Left cardiac atrium (tissue), 4 donors: ENCODE data around the gene LUC7L. TPM values are rescaled to one million over a fixed set of nuclear protein-coding genes. Genes with fewer than 3 reads are reported as not detected.
"Not testable (repeated sequence)": the region's sequence is repeated elsewhere in the genome, so short reads cannot be mapped to it uniquely, and the experiment has no call there.

Experiments used
- ATAC-seq, 2 donors: fragments of 200-7000 bp; cut with Tn5 transposase; one replicate each; pipeline ENCODE4 v1.9.1; 2020; ENCODE audit warnings: mild to moderate bottlenecking in 2 of 2, moderate library complexity in 2 of 2
- DNase-seq: peaks from one replicate; pipeline ENCODE4 v3.0.0-alpha.2; 2020
- intact Hi-C, 2 donors: fragments of 100-400 bp; cut with DNase I; formaldehyde crosslinking; loops; one replicate each; pipeline versions ENCODE4 v1.14.1 to v1.15.1; 2022 to 2023
- total RNA-seq, 2 donors: library from RNA; stranded (reverse); fragmentation: NEBNext Ultra II Directional; extraction: Animal tissue kit (Norgen Biotek cat#: 25700); gene quantifications; one replicate each; pipeline ENCODE4 v1.2.1, GENCODE V29; 2021
- donor health status: DM: no; HTN: yes; CAD: no.
- donor health status: DM: no; HTN: yes; CAD: no; lungs with severe emphysema.
- donor health status: DM: yes; HTN: yes; CAD: no.
- donor health status: Dilated cardiomyopathy.

LUC7L gene
- total RNA-seq, 2 donors from 2014 or later = 28.2 to 32.9 TPM

DNA sequence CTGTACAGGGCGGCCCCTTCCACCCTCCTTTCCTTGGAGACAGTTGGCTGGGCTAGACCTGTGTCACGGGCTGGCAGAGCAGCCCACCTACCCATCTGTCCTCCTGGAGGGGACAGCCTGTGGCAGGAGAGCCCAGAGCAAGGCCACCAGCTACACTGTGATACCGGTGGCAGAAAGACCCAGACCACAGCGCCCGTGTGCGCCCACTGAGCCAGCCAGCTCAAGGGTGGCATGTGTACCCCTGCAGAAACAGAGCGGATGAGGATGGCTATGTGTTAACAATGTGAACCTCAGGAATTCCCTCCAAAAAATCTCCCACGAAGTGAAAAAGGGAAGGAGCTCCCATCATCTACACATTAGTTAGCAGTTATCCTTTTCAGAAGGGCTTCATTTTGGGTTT is 41.9 kb downstream of the LUC7L start:
- intact Hi-C loops = no loop called here
- DNase-seq (no peak), ATAC-seq (no peak)

DNA sequence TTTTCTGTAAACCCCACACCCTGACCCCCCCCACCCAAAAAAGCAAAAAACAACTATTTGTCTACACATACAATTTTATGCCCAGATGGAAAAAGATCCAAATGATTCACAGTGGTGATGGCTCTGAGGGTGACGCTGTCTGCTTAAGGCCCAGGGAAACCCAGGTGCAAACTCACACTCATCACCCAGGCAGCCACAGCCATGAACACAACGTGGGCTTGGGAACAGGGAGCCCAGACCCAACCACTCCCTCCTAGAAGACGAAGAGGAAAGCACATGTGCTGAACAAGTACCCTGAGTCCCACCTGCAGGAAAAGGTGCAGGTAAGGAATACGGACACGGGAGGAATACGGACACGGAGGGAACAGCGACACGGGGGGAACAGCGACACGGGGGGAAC is 43.6 kb downstream of the LUC7L start:
- ATAC-seq = no peak
- DNase-seq = no peak
- intact Hi-C loops = no loop called here

DNA sequence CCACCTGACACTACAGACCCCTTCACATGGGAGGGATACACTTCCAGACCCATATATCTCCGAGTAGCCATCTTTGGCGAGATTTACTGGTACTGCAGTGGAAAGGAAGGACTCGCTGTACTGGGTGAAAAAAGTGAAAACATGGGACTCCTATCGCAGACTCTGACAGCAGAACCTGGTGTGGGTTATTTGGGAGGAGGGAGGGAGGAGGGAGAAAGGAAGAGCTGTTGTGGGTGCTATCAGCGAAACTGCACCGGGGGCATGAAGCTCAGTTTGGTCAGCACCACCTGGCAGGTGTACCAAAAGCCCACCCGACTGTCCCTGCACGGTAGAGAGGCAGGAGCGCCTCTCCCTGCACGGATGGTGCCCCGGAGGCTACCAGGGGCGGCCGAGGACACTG is 44.0 kb downstream of the LUC7L start:
- intact Hi-C loops = no loop called here
- no peak for ATAC-seq

DNA sequence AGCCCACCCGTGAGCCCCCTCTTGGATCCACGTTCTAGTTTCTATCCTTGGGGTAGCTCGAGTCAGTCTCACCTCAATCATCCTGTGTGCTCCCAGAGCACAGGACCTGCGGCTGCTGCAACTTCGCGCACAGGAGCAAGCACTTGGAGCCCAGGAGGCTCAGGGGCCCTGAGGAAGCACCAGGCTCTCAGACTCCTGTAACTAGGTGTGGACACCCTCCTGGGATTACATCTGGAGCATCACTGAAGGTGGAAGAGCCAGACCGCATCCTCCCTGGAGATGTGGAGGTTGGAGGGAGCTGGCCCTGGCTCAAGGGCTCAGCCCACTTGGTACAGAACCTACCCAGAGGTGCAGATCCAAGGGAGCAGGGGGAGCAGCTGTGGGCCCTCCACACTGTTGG is 46.2 kb downstream of the LUC7L start:
- no peak for ATAC-seq
- DNase-seq = no peak
- intact Hi-C loops = loop anchor here in 1 of 2 donors (5.0 kb wide), 1 partner anchor 76 kb away; no protein-coding TSS in a partner anchor

More for the DNA sequence above, 44.0 kb downstream of the LUC7L start:
- DNase-seq = no peak

DNA sequence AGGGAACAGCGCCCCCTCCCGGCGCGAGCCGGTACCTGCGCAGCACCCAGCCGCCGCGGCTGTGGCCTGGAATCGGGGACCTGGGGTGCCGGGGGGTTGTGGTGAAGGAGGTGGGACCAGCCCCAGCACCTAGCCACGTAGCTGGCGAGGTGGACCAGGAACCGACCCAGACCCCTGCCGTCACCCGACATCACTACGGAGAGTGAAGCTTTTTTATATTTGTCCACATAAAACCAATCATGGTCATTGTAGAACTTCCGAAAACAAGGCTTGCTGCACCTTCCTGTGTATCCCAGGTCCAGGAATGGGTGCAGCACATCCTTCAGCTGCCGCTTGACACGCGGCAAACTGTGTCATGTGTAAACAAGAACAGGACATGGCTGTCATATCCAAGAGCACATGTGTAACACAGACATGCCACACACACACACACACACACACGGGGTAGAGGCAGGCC is 47.7 kb downstream of the LUC7L start:
- DNase-seq (no peak), ATAC-seq (no peak)
- intact Hi-C loops = loop anchor here in 1 of 2 donors (5.0 kb wide), 1 partner anchor 74 kb away; no protein-coding TSS in a partner anchor

DNA sequence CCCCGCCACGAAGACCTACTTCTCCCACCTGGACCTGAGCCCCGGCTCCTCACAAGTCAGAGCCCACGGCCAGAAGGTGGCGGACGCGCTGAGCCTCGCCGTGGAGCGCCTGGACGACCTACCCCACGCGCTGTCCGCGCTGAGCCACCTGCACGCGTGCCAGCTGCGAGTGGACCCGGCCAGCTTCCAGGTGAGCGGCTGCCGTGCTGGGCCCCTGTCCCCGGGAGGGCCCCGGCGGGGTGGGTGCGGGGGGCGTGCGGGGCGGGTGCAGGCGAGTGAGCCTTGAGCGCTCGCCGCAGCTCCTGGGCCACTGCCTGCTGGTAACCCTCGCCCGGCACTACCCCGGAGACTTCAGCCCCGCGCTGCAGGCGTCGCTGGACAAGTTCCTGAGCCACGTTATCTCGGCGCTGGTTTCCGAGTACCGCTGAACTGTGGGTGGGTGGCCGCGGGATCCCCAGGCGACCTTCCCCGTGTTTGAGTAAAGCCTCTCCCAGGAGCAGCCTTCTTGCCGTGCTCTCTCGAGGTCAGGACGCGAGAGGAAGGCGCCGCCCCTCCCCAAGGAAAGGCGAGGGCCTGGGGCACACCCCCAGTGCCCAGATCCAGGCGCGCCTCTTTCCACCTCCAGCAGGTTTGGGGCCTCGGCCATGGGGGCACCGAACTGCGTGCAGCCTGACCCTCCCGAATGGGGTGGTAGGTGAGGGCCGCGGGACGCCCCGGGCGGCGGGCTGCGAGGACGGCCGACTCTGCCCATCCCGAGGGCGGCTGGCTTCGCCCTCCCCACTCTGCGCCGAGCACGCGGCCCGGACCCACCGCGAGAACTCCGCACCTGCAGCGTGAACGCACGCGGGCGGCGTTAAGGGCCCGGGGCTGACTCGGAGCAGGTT is 48.3 kb downstream of the LUC7L start:
- intact Hi-C loops = loop anchor here in 1 of 2 donors (5.0 kb wide), 1 partner anchor 74 kb away; no protein-coding TSS in a partner anchor
- peak; percentile 78 for DNase-seq

DNA sequence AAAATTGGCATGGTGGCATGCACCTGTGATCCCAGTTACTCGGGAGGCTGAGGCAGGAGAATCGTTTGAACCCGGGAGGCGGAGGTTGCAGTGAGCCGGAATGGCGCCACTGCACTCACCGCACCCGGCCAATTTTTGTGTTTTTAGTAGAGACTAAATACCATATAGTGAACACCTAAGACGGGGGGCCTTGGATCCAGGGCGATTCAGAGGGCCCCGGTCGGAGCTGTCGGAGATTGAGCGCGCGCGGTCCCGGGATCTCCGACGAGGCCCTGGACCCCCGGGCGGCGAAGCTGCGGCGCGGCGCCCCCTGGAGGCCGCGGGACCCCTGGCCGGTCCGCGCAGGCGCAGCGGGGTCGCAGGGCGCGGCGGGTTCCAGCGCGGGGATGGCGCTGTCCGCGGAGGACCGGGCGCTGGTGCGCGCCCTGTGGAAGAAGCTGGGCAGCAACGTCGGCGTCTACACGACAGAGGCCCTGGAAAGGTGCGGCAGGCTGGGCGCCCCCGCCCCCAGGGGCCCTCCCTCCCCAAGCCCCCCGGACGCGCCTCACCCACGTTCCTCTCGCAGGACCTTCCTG is 49.1 kb downstream of the LUC7L start, which contains the start of gene HBQ1:
Gene HBQ1 (plus strand): TSS at position 359 of the 575 bp plus-strand sequence. CDS start 28 bp downstream, at position 387.
- intact Hi-C loops = loop anchor here in 1 of 2 donors (5.0 kb wide), 1 partner anchor 73 kb away; no protein-coding TSS in a partner anchor
- ATAC-seq (peak; percentile 19 to 32), DNase-seq (no peak)

More for the DNA sequence above, 48.3 kb downstream of the LUC7L start:
- peak; percentile 78 to 83 for ATAC-seq

DNA sequence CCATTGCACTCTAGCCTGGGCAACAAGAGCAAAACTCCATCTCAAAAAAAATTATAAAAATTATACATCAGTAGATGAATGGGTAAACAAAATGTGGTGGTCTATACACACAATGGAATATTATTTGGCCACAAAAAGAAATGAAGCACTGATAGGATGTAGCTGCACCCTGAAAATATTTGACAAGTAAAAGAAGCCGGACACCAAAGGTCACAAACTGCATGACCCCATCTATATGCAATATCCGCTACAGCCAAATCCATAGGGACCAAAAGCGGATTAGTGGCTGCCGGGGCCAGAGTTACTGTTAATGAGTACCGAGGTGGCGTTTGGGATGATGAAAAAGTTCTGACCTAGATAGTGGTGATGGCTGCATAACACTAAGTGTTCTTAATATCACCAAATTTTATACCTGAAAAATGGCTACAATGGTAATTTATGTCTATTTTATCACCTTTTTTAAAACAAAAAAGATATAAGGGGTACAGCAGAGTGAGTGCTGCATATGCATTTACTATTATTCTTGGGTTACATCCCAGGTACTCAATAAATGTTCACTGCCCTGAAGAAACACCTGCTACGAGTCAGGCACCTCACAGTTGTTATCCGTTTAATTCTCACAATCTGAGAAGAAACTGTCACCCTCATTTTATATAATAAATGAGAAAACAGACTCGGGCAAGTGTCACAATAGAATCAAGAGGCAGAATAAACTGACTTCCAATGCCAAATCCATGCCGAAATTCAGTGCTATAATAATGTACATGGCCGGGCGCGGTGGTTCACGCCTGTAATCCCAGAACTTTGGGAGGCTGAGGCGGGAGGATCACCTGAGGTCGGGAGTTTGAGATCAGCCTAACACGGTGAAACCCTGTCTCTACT is 49.8 kb downstream of the LUC7L start:
- ATAC-seq = no peak

DNA sequence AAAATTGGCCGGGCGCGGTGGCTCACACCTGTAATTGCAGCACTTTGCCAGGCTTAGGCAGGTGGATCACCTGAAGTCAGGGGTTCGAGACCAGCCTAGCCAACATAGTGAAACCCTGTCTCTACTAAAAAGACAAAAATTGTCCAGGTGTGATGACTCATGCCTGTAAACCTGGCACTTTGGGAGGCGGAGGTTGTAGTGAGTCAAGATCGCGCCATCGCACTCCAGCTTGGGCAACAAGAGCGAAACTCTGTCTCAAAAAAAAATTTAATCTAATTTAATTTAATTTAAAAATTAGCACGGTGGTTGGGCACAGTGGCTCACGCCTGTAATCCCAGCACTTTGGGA is 50.6 kb downstream of the LUC7L start:
- no peak for ATAC-seq
- no peak for DNase-seq
- intact Hi-C loops = loop anchor here in 1 of 2 donors (5.0 kb wide), 1 partner anchor 71 kb away; no protein-coding TSS in a partner anchor

More for the DNA sequence above, 49.8 kb downstream of the LUC7L start:
- no peak for DNase-seq
- intact Hi-C loops = loop anchor here (5.0 kb wide), 1 partner anchor 72 kb away; no protein-coding TSS in a partner anchor

DNA sequence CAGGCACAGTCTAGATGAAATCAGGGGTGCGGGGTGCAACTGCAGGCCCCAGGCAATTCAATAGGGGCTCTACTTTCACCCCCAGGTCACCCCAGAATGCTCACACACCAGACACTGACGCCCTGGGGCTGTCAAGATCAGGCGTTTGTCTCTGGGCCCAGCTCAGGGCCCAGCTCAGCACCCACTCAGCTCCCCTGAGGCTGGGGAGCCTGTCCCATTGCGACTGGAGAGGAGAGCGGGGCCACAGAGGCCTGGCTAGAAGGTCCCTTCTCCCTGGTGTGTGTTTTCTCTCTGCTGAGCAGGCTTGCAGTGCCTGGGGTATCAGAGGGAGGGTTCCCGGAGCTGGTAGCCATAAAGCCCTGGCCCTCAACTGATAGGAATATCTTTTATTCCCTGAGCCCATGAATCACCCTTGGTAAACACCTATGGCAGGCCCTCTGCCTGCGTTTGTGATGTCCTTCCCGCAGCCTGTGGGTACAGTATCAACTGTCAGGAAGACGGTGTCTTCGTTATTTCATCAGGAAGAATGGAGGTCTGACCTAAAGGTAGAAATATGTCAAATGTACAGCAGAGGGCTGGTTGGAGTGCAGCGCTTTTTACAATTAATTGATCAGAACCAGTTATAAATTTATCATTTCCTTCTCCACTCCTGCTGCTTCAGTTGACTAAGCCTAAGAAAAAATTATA is 51.1 kb downstream of the LUC7L start:
- ATAC-seq = no peak
- intact Hi-C loops = loop anchor here in 1 of 2 donors (5.0 kb wide), 1 partner anchor 71 kb away; no protein-coding TSS in a partner anchor
- no peak for DNase-seq

DNA sequence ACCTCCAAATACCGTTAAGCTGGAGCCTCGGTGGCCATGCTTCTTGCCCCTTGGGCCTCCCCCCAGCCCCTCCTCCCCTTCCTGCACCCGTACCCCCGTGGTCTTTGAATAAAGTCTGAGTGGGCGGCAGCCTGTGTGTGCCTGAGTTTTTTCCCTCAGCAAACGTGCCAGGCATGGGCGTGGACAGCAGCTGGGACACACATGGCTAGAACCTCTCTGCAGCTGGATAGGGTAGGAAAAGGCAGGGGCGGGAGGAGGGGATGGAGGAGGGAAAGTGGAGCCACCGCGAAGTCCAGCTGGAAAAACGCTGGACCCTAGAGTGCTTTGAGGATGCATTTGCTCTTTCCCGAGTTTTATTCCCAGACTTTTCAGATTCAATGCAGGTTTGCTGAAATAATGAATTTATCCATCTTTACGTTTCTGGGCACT is 51.8 kb downstream of the LUC7L start:
- ATAC-seq (no peak), DNase-seq (no peak)
- intact Hi-C loops = loop anchor here in 1 of 2 donors (5.0 kb wide), 1 partner anchor 70 kb away; no protein-coding TSS in a partner anchor

DNA sequence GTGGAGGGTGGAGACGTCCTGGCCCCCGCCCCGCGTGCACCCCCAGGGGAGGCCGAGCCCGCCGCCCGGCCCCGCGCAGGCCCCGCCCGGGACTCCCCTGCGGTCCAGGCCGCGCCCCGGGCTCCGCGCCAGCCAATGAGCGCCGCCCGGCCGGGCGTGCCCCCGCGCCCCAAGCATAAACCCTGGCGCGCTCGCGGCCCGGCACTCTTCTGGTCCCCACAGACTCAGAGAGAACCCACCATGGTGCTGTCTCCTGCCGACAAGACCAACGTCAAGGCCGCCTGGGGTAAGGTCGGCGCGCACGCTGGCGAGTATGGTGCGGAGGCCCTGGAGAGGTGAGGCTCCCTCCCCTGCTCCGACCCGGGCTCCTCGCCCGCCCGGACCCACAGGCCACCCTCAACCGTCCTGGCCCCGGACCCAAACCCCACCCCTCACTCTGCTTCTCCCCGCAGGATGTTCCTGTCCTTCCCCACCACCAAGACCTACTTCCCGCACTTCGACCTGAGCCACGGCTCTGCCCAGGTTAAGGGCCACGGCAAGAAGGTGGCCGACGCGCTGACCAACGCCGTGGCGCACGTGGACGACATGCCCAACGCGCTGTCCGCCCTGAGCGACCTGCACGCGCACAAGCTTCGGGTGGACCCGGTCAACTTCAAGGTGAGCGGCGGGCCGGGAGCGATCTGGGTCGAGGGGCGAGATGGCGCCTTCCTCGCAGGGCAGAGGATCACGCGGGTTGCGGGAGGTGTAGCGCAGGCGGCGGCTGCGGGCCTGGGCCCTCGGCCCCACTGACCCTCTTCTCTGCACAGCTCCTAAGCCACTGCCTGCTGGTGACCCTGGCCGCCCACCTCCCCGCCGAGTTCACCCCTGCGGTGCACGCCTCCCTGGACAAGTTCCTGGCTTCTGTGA is 52.5 kb downstream of the LUC7L start, which contains the start of gene HBA1:
Gene HBA1 (plus strand): TSS at position 204 of the 906 bp plus-strand sequence. CDS start 37 bp downstream, at position 241.
- intact Hi-C loops = loop anchor here in 1 of 2 donors (5.0 kb wide), 1 partner anchor 69 kb away; no protein-coding TSS in a partner anchor
- peak; percentile 5 to 6 for ATAC-seq
- not testable (repeated sequence) for DNase-seq

DNA sequence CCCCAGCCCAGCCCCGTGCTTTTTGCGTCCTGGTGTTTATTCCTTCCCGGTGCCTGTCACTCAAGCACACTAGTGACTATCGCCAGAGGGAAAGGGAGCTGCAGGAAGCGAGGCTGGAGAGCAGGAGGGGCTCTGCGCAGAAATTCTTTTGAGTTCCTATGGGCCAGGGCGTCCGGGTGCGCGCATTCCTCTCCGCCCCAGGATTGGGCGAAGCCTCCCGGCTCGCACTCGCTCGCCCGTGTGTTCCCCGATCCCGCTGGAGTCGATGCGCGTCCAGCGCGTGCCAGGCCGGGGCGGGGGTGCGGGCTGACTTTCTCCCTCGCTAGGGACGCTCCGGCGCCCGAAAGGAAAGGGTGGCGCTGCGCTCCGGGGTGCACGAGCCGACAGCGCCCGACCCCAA is 53.2 kb downstream of the LUC7L start:
- not testable (repeated sequence) for ATAC-seq

DNA sequence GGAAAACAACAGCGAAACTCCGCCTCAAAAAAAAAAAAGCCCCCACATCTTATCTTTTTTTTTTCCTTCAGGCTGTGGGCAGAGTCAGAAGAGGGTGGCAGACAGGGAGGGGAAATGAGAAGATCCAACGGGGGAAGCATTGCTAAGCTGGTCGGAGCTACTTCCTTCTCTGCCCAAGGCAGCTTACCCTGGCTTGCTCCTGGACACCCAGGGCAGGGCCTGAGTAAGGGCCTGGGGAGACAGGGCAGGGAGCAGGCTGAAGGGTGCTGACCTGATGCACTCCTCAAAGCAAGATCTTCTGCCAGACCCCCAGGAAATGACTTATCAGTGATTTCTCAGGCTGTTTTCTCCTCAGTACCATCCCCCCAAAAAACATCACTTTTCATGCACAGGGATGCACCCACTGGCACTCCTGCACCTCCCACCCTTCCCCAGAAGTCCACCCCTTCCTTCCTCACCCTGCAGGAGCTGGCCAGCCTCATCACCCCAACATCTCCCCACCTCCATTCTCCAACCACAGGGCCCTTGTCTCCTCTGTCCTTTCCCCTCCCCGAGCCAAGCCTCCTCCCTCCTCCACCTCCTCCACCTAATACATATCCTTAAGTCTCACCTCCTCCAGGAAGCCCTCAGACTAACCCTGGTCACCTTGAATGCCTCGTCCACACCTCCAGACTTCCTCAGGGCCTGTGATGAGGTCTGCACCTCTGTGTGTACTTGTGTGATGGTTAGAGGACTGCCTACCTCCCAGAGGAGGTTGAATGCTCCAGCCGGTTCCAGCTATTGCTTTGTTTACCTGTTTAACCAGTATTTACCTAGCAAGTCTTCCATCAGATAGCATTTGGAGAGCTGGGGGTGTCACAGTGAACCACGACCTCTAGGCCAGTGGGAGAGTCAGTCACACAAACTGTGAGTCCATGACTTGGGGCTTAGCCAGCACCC is 54.0 kb downstream of the LUC7L start:
- DNase-seq = no peak
- intact Hi-C loops = loop anchor here in 1 of 2 donors (5.0 kb wide), 1 partner anchor 68 kb away; no protein-coding TSS in a partner anchor
- ATAC-seq = no peak

More for the DNA sequence above, 53.2 kb downstream of the LUC7L start:
- not testable (repeated sequence) for DNase-seq
- intact Hi-C loops = loop anchor here in 1 of 2 donors (5.0 kb wide), 1 partner anchor 69 kb away; no protein-coding TSS in a partner anchor

DNA sequence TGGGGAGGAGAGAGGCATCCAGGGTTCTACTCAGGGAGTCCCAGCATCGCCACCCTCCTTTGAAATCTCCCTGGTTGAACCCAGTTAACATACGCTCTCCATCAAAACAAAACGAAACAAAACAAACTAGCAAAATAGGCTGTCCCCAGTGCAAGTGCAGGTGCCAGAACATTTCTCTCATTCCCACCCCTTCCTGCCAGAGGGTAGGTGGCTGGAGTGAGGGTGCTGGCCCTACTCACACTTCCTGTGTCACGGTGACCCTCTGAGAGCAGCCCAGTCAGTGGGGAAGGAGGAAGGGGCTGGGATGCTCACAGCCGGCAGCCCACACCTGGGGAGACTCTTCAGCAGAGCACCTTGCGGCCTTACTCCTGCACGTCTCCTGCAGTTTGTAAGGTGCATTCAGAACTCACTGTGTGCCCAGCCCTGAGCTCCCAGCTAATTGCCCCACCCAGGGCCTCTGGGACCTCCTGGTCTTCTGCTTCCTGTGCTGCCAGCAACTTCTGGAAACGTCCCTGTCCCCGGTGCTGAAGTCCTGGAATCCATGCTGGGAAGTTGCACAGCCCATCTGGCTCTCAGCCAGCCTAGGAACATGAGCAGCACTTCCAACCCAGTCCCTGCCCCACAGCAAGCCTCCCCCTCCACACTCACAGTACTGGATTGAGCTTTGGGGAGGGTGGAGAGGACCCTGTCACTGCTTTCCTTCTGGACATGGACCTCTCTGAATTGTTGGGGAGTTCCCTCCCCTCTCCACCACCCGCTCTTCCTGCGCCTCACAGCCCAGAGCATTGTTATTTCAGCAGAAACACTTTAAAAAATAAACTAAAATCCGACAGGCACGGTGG is 55.1 kb downstream of the LUC7L start:
- ATAC-seq (peak in 1 of 2 donors; percentile 41), DNase-seq (peak; percentile 55)

More for the DNA sequence above, 55.1 kb downstream of the LUC7L start:
- intact Hi-C loops = not testable (repeated sequence)
